Measurements from ENCODE around the gene SKAP1. TPM values are rescaled to one million over a fixed set of nuclear protein-coding genes. Genes with fewer than 3 reads are reported as not detected.

The SKAP1 gene
- total and polyA plus RNA-seq, 2 of the 13 experiments (the other 11 are each of a cell fraction or from before 2014, with no cell fraction given): 0.21 TPM; not detected in 1

DNA sequence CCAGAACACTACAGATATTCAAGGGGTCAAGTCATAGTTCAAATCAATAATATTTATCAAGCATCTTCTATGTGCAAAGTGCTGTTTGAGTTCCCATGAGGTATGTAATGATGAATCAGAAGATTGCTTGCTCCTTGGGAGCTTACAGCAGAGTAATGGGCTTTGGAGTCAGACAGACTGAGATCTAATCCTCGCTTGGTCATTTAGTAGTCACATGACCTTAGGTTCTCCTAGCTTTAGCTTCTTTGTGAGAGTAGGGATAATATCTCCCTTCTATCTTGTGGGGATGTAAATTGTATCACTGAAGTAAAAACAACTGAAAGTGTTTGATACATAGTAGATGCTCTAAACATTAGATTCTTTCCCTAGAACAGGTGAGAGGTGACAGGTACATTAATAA, 292.4 kb downstream of the SKAP1 start:
- Histone ChIP-seq H3K36me3 (replicated peaks in 1 of 2; ENCODE audit: control insufficient read depth in 1 of 2, insufficient read depth in 2 of 2, low read length in 2 of 2) (no peaks in the 10 kb centered on the region), H3K27ac (ENCODE audit: extremely low read length, insufficient read depth, low read length) (no peak overlapping the region), H2AFZ (ENCODE audit: low read length) (no peak overlapping the region), H4K20me1 (ENCODE audit: insufficient read depth, low read length) (no peaks in the 10 kb centered on the region), H3K27me3 (ENCODE audit: control insufficient read depth in 1 of 2, insufficient read depth in 2 of 2, low read length in 2 of 2) (peaks cover 0 to 12% of the 10 kb centered on the region in 2 experiments; a peak in 4 of 5 replicates), H3K4me3 (replicated peaks in 1 of 3; ENCODE audit: insufficient read depth in 1 of 3, low read depth in 2 of 3, low read length in 3 of 3) (no peak overlapping the region), H3K9ac (ENCODE audit: insufficient read depth, low read depth, low read length) (no peak overlapping the region), H3K9me3 (ENCODE audit: low read length) (no peaks in the 10 kb centered on the region), H3K4me1 (ENCODE audit: insufficient read depth, low read length) (no peaks in the 10 kb centered on the region), H3K79me2 (ENCODE audit: insufficient read depth, low read length) (no peaks in the 10 kb centered on the region), H3K4me2 (ENCODE audit: low read depth, low read length) (no peak overlapping the region)
- no peak for DNase-seq (ENCODE audit: low spot score)
- FAIRE-seq: no peak
- ChIA-PET CTCF (ENCODE audit: low intra/inter-chr PET ratio, low total read pairs) (no interaction called here), POLR2A (no interaction called here)
- in situ Hi-C loops (cut with HindIII; ENCODE audit: extremely low pct_ligation_motif_present, low pct_unique_long_range_greater_than_20kb): no loop called here
- no TSS peak for BruUV-seq (replicated peaks)
- TF ChIP-seq RAD51 (IDR thresholded peaks at IDR 0.05; ENCODE audit: borderline replicate concordance) (peak; percentile 17; the same call in 1 of the 2 replicates), KLF11 (CRISPR knock-in tag; IDR thresholded peaks at IDR 0.05) (no peak), ZNF564 (CRISPR knock-in tag; IDR thresholded peaks at IDR 0.05) (no peak)
- WGBS (ENCODE audit: low lambda C conversion rate): 58% methylated on average over 1 of the region's 1 CpG
- ATAC-seq: no peak
- intact Hi-C loops (cut with micrococcal nuclease; ENCODE audit: unreplicated experiment): no loop called here

DNA sequence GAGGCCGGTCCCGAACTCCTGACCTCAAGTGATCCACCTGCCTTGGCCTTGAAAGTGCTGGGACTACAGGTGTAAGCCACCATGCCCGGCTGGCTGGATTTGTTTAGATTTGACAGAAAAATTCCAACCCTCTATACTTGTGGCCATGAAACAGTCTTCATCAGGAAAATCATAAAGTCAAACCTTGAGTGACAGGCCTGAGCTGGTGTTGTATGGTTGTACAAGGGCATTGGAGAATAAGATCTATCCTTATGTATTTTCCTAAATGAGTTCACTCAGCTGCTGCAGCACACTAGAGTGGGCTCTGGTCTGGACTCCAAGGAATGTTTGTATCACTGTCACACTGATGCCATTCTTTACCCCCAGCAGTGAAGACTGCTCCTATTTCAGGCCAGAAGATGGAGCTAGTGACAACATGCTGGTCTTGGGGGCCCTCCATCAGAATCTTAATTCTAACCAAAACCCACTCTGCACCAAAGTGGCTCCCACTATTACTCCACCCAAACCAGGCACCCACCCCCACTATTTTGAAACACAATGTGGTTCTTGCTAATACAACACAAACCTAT, 295.0 kb downstream of the SKAP1 start:
- no peak for DNase-seq (ENCODE audit: low spot score)
- POLR2A ChIA-PET: no interaction called here
- peak; percentile 62 for ATAC-seq
- H3K79me2 ChIP-seq (ENCODE audit: insufficient read depth, low read length): no peaks in the 10 kb centered on the region
- CTCF ChIA-PET (ENCODE audit: low intra/inter-chr PET ratio, low total read pairs): interaction anchor here (1.0 kb wide), 1 partner anchor 483 kb away, joined by 3 read pairs; no protein-coding TSS in a partner anchor
- no peak overlapping the region for H3K27ac ChIP-seq (ENCODE audit: extremely low read length, insufficient read depth, low read length)
- no peak overlapping the region for H3K4me2 ChIP-seq (ENCODE audit: low read depth, low read length)
- TF ChIP-seq SMC3 (IDR thresholded peaks at IDR 0.05; ENCODE audit: low read length): peak; percentile 43; the same call in 1 of the 2 replicates
- TF ChIP-seq, protein P1, sequence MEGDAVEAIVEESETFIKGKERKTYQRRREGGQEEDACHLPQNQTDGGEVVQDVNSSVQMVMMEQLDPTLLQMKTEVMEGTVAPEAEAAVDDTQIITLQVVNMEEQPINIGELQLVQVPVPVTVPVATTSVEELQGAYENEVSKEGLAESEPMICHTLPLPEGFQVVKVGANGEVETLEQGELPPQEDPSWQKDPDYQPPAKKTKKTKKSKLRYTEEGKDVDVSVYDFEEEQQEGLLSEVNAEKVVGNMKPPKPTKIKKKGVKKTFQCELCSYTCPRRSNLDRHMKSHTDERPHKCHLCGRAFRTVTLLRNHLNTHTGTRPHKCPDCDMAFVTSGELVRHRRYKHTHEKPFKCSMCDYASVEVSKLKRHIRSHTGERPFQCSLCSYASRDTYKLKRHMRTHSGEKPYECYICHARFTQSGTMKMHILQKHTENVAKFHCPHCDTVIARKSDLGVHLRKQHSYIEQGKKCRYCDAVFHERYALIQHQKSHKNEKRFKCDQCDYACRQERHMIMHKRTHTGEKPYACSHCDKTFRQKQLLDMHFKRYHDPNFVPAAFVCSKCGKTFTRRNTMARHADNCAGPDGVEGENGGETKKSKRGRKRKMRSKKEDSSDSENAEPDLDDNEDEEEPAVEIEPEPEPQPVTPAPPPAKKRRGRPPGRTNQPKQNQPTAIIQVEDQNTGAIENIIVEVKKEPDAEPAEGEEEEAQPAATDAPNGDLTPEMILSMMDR (CRISPR knock-in tag; IDR thresholded peaks at IDR 0.05): peak; percentile 65
- no peak for TF ChIP-seq RFX5 (IDR thresholded peaks at IDR 0.05; ENCODE audit: low read depth, low read length)
- TF ChIP-seq STAG1 (CRISPR knock-in tag; IDR thresholded peaks at IDR 0.05): peak; percentile 30; the same call in 1 of the 2 replicates
- peak; percentile 24 for TF ChIP-seq TEAD3 (CRISPR knock-in tag; optimal IDR thresholded peaks at IDR 0.05; ENCODE audit: borderline replicate concordance)
- intact Hi-C loops (cut with micrococcal nuclease; ENCODE audit: unreplicated experiment): no loop called here
- H3K9ac ChIP-seq (ENCODE audit: insufficient read depth, low read depth, low read length): no peak overlapping the region
- in situ Hi-C loops (cut with HindIII; ENCODE audit: extremely low pct_ligation_motif_present, low pct_unique_long_range_greater_than_20kb): loop anchor here (5.0 kb wide), 1 partner anchor 53 kb away; no protein-coding TSS in a partner anchor
- H3K4me1 ChIP-seq (ENCODE audit: insufficient read depth, low read length): no peaks in the 10 kb centered on the region
- WGBS (ENCODE audit: low lambda C conversion rate): 36% methylated on average over 3 of the region's 3 CpGs
- no TSS peak for BruUV-seq (replicated peaks)
- no peak overlapping the region for H2AFZ ChIP-seq (ENCODE audit: low read length)
- no peaks in the 10 kb centered on the region for H3K9me3 ChIP-seq (ENCODE audit: low read length)
- no peaks in the 10 kb centered on the region for H3K36me3 ChIP-seq (replicated peaks in 1 of 2; ENCODE audit: control insufficient read depth in 1 of 2, insufficient read depth in 2 of 2, low read length in 2 of 2)
- H3K27me3 ChIP-seq (ENCODE audit: control insufficient read depth in 1 of 2, insufficient read depth in 2 of 2, low read length in 2 of 2): peaks cover 0 to 9% of the 10 kb centered on the region in 2 experiments; a peak in 2 of 5 replicates
- FAIRE-seq: no peak
- H4K20me1 ChIP-seq (ENCODE audit: insufficient read depth, low read length): no peaks in the 10 kb centered on the region
- no peak overlapping the region for H3K4me3 ChIP-seq (replicated peaks in 1 of 3; ENCODE audit: insufficient read depth in 1 of 3, low read depth in 2 of 3, low read length in 3 of 3)

All from HepG2 (cell line).